Retinal pigment epithelial cell (primary cell): ENCODE measurements around the gene PFDN1.

Source experiments
- DNase-seq: peaks from one replicate; pipeline ENCODE4 v3.0.0-alpha.2; 2010; ENCODE audit warnings: low read depth
- H3K4me3 ChIP-seq: 2 replicates; pipeline ENCODE4 v1.5.1; 2011; ENCODE audit warnings: mild to moderate bottlenecking, low read length, control low read depth, moderate library complexity
- TF ChIP-seq, protein P1 (sequence below): conservative IDR thresholded peaks from 2 replicates; pipeline ENCODE4 v1.5.1; 2011; ENCODE audit warnings: low read depth, low read length, control low read depth, inconsistent platforms

Gene PFDN1

DNA sequence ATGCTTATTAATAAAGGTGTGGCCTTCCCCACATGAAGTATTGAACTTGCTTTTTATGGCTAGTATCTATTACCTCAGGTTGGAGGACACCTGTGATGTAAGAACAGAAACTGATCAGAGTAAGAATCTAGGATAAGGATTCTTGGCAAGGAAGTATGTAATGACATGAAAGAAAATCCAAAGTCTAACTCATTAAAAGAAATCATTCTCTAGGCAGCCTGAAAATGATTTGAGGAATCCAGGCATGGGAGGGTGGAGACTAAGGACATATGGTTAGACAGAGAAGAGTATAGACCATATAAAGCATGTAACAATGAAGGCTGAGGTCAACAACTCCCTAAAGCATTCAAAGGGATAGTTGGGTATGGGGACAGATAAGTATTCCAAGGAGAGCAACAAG lies 32.9 kb downstream of the PFDN1 start:
- TF ChIP-seq, protein P1, sequence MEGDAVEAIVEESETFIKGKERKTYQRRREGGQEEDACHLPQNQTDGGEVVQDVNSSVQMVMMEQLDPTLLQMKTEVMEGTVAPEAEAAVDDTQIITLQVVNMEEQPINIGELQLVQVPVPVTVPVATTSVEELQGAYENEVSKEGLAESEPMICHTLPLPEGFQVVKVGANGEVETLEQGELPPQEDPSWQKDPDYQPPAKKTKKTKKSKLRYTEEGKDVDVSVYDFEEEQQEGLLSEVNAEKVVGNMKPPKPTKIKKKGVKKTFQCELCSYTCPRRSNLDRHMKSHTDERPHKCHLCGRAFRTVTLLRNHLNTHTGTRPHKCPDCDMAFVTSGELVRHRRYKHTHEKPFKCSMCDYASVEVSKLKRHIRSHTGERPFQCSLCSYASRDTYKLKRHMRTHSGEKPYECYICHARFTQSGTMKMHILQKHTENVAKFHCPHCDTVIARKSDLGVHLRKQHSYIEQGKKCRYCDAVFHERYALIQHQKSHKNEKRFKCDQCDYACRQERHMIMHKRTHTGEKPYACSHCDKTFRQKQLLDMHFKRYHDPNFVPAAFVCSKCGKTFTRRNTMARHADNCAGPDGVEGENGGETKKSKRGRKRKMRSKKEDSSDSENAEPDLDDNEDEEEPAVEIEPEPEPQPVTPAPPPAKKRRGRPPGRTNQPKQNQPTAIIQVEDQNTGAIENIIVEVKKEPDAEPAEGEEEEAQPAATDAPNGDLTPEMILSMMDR, result no peak
- no peak for DNase-seq
- no peak overlapping the region for H3K4me3 ChIP-seq

DNA sequence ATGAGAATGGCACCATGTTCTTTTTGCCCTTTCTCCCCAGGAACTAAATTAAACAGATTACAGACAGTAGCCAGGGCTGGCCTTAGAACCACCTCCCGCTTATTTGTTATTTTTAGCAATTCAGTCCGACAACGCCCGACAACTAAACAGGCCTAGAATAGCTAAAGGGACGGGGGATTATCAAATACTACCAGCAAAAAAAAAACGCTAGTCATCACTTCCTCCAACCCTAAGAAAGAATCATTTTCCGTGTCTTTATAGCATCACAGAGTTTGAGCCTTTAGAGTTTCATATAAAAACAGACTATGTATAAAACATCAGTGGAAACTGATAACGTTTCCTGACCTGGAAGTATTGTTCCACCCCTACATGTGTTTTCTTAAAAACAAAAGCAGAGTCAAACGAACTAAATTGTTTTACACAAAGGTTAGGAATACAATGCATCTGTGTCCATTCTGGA lies 35.3 kb downstream of the PFDN1 start:
- TF ChIP-seq, protein P1, result no peak
- no peak overlapping the region for H3K4me3 ChIP-seq
- DNase-seq, result no peak

DNA sequence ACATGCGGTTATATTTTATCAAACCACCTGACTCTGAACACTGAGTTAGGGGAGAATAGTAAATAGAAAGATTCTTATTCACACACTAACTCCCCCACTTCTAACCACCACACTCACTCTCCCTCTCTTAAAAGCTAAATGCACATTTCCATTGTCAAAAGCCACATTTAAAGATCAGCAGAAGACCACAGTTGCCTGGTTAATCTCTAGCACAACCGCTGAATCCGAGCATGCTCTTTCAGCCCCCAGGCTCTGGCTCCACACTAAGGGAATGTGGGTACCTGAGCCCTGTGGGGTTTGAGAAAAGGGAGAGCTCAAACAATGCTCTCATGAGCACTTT lies 35.7 kb downstream of the PFDN1 start:
- no peak overlapping the region for H3K4me3 ChIP-seq
- TF ChIP-seq, protein P1, result no peak
- no peak for DNase-seq

DNA sequence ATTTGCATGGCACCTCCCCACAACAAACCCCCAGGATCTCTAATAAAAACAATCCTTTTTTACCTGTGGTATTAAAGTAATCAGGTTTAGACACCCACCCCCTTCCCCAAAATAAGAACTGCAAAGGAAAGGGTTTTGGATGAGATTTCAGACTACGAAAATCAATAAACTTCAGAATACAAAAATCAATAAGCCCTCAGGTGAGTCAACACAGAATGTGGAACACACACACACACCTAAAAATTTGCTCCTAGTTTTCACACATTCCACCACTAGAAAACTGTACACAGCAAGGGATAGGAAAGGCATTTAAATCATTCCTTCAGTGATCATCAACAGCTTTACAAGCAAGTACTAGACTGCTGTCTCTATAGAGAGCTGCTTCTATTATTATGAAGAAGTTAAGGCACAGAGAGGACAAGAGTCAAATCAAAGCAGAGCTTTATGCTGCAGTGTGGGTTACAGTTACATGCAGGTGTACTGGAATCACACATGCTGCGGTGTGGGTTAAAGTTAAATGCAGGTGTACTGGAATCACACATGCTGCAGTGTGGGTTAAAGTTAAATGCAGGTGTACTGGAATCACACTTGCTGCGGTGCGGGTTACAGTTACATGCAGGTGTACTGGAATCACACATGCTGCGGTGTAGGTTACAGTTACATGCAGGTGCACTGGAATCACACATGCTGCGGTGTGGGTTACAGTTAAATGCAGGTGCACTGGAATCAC lies 36.3 kb downstream of the PFDN1 start:
- TF ChIP-seq, protein P1, result no peak

GRCh38 chr5:140265845-140266244 lies 37.1 kb downstream of the PFDN1 start:
- DNase-seq, result no peak
- H3K4me3 ChIP-seq, result no peak overlapping the region
- TF ChIP-seq, protein P1, result no peak

More for the DNA sequence above, 36.3 kb downstream of the PFDN1 start:
- H3K4me3 ChIP-seq, result no peak overlapping the region
- no peak for DNase-seq

DNA sequence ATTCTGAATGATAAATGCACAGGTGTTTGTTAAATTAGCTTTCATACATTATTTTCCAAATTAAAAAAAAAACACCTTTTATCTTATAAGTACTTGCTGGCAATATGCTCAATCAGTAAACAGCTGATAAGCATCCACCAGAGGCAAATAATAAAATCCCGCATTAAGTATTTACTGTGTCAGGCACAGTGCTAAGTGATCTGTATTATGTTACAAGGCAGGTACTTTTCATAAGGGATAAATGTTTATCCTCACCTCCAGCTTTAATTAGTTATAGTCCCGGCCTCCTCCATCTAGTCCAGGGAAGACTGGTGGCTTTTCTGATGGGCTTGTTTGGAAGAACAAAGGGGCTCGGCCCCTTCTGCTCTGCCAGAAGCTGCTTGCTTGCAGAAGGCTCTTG lies 40.1 kb downstream of the PFDN1 start:
- DNase-seq, result no peak
- no peak overlapping the region for H3K4me3 ChIP-seq
- TF ChIP-seq, protein P1, result no peak

DNA sequence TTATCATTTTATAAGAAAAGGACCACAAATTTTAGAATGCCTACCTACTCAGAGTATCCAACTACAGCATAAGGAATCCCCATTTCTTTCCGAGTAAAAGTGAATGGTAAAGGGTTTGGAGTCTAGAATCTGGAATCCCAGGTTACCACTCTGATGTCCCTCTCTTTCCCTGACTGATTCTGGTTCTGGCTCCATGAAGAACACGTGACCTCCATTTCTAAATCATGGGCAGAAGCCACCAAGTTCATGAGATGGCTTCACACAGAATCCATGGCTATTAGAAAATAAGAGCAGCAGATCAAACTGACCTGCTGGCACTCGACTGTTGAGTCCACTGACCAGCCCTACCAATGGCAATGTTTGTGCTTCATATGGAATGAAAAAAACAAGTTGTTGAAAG lies 40.7 kb downstream of the PFDN1 start:
- no peak for DNase-seq
- H3K4me3 ChIP-seq, result no peak overlapping the region
- TF ChIP-seq, protein P1, result no peak
